GM19099 (cell line): ENCODE measurements around the gene AGPAT1.

Source experiments
- POLR2A ChIP-seq: IDR thresholded peaks from 3 replicates; pipeline ENCODE4 v1.6.1; 2011; ENCODE audit warnings: low read depth; ENCODE audit not compliant: insufficient read length; ENCODE audit errors: extremely low read depth

AGPAT1 gene

DNA sequence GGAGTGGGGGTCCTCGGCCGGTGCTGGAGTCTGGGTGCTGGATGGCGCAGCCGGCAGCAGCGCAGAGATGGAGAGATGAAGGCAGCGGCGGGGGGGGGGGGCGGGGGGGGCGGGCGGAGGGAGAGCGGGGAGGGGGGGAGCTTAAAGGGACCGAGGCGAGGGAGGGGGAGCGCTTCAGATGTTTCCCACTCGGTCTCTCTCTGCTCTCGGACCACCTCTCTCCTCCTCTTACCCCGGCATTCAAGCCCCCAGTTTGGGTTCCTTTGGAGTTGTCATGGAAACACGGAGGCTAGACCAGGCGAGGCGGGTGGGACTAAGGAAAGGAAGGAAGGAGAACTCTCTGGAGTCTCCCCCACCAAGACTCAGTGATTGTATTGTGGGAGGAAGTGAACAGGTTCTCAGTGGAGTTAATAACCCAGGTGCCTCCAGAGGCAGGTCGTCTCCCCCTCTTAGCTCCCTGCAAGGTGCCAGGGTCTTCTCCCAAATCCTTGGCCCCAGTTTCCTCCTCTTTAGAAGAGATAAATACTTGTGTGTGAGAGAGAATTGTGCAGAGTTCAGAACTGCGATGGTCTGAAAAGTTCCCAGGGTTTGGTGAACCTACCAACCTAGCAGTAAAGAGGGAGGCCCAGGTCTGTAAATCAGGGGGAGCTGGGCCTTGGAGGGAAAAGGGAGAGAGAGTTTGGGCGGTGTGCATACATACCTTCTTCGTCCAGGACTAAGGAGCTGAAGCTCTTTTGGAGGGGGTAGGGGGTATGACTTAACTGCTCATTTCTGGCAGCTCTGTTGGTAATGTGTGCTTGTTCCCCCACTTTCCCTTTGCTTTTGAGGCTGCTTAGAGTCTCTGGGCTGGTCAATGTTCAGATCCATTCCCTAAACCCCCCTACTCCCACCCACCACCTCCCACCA, 23.8 kb downstream of the AGPAT1 start, which contains the start of gene PRRT1:
Gene PRRT1, minus strand, starts transcription at position 77 of the 906 bp plus-strand sequence. CDS start 112 bp downstream, outside the sequence.
- TF ChIP-seq POLR2A = no peak

DNA sequence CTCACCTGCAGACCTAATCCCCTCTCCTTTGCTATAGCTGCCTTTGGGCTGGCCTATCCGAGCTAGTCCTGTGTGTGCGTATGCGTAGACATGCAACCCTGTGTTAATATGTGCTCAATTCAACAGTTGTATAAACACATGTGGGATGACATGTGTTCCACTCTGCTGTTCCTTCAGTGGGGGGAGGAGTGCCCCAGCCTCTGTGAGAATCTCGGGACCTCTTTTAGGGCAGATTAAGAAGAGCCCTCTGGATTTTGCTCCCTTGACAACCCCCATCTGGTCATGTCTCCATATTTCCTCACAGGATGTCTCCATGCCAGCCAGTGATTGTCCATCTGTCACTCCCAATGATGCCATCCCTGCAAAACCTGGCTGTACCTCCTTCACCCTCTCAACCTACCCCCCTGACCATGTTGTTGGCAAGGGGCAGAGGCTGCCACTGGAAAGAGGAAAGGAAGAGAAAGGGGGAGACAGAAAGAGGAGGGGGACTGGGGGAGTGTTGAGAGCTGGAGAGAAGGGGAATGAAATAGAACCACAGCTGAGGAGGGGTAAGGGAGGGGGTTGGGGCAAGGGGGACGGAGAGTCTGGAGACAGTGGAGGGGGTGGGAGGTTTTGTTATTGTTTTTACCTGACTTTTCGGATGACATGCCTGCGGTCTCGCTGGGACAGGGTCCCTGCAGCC, 24.6 kb downstream of the AGPAT1 start:
- no peak for TF ChIP-seq POLR2A

DNA sequence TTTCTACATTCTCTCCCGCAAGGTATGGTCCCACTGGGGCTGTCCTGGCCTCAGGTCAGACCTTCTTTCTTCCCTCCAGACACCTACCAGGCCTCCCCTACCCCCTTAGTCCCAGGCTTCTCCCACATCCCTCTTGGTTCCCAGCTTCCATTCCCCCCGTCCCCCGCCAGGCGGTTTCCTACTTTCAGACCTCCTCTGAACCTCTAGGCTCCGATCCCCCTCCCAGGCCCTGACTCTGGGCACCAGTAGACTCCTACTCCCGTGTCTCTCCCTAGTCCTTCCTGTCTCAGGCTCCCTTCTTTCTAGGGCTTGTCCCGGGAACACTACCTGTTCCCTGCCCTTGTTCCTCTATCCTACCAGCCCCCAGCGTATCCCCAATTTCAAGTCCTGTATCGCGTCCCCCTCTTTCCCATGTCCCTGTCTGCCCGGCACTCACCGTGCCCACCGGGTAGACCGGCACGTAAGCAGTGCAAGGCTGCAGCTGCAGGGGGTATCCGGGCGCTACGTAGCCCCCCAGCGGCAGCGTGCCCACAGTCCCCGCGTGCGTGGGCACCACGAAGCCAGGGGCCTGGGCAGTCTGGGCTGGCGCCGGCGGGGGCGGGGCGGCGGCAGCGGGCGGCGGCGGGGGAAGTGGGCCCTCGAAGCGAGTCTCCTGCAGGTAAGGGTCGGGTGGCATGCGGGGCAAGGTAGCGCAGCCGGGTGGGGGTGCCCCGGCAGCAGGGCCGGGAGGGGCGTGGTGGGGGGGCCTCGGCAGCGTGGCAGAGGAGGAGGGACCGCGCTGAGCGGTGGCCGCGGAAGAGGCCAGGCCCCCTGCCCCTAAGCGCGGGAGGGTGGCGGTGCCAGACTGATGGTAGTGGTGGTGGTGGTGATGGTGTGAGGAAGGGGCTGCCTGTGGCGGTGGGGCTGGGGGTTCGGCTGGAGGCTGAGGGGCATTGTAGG, 25.7 kb downstream of the AGPAT1 start:
- no peak for TF ChIP-seq POLR2A

DNA sequence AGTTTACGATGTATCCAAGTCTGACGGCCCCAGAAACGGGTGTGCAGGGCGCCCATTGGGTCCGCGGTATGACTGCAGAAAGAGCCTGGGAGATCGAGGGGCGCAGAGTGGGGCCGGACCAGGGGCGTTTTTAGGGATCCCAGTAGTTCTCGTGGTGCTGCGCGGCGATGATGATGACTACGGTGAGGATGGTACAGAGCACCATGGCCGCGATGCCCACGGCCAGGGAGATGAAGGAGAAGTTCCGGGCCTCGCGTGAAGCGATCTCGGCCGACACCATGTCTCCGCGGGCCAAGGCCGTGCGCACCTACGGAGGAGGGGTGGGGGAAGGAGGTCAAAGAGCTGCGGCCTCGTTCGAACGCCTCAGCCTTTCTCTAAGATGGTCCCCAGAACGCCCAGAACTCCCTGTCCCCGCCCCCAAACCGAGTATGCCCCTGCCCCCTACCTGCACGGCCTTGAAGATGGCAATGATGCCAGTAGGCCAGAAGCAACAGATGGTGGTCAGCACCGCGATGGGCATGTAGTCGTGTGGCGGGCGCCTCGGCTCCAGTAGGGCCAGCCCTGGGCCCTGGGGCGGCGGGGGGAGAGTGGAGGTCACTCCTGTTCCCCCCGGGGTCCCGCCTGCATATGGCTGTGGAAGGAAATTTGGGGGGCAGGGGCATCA, 26.7 kb downstream of the AGPAT1 start:
- TF ChIP-seq POLR2A = no peak

DNA sequence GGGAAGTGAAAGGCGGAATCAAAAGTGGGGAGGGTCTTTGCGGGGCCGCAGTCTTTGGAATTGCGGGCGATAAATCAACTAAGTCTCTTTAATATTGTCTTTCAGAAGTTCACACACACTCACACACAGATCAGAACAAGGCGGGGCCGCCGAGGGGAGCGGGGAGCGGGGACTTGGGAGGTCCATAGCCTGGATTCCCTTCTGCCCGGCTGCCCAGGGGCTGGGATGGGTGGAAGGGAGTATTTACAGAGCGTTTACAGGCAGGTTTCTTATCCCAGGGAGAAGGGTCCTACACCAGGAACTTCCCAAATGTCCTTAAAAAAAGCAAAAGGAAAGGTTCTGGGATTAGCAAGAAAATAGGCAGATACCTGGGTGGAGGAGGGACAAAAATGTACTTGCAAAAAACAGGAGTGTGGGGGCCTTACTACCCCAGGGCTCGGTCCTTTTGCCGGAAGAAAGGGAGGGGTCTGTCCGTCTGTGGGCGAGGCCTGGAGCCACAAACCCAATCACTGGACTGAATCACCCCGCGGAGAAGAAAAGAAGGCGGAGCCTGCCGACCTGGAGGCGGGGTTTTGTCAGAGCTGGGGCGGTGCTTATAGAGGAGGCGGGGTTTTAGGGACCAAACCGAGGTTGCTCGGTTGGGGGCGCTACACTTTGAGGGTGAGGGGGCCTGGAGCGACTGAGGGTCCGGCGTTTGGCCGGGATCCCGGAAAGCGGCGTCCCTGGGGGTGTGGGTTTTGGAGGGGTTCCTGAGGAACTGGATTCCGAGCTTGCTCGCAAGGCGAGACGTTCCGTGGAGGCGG, 27.4 kb downstream of the AGPAT1 start:
- no peak for TF ChIP-seq POLR2A

DNA sequence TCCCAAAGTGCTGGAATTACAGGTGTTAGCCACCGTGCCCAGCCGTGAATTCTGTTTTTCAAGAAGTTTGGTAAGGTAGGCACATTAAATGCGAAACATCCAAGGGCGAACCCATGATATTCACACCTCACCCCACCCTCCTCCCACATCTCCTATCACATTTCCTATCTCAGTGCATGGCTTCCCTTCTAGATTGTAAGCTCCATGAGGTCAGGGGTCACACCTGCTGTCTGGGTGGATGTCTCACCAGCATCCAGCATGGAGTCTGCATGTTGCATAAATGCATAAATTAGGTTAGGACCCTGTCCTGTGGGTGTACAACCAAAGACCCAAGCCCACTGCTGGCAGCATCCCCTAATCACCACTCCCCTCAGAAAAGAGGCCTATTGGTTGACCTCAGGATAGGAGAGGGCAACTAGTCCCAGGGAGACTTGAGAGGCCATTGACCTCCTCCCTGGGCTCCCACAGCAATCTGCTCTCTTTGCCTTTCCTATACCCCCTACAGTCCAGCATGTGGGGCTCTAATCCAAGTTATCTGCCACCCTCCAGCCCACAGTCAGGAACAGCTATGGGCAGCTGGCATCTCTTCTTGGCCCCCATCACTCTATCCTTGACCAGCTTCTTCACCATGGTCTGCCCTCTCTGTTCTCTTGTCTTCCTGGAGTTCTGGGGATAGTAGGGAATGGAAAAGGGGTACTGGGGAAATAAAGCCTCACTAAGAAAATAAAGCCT, 28.3 kb downstream of the AGPAT1 start:
- no peak for TF ChIP-seq POLR2A

DNA sequence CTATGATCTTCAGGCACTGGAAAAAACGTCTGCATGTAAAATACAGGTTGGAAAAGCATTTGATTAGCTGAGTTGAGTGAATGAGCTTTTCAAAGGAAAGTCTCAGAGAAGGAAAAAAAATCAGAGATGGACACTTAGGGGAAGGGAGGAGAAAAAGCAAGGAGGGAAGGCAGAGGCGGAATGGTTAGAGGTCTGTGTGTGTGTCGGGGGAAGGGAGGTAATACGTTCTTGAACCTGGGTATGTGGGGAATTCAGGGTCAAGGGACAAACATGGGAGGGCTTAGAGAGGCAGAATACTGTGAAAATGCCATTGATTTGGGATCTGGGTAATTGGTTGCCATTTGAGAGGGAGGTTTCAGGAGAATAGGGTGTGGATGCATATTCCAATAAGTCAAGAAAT, 29.2 kb downstream of the AGPAT1 start:
- no peak for TF ChIP-seq POLR2A

DNA sequence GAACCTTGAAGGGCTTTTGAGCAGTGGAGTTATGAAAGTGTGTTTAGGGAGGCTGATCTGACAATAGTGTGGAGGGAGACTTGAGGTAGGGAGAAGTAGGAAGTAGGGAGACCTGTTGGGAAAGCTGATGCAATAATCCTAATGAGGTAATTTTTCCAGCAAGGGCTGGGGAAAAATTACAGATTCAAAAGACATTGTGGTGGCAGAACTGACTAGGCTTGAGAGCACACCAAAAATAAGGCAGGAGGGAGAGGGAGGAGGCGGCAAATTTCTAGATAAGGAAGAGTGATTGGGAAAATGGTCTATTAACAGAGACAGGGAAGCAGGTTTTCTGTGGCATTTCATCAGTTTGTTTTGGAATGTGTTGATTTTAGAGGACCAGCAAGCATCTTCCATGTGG, 29.6 kb downstream of the AGPAT1 start:
- TF ChIP-seq POLR2A = no peak

DNA sequence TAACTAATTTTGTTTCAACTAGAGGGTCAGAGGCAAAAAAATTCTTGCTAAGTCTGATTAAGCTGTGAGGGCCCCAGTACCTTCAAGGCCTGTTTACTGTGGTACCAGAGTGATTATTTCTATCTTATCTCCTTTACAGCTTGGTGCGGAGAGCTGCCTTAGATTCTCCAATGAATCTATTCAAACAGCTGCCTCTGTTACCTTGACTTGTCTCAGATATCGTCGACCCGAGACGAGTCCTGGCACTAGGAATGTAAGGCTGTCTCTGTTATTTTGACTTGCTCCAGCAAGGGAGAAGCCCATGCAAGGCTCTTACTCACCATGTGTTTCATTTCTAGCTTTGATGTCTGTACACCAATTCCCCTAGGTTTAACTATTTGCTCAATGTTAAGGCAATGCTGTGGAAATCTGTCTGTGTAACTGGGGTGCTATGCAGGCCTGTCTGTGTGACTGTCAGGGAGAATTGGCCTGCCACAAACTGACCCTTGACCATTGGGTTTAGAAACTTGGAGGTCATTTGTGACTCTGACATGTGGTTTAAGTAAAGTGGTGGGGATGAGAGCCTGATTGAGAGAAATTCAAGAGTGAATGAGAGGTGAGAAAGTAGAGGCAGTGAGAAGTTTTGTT, 35.4 kb downstream of the AGPAT1 start:
- TF ChIP-seq POLR2A = no peak

DNA sequence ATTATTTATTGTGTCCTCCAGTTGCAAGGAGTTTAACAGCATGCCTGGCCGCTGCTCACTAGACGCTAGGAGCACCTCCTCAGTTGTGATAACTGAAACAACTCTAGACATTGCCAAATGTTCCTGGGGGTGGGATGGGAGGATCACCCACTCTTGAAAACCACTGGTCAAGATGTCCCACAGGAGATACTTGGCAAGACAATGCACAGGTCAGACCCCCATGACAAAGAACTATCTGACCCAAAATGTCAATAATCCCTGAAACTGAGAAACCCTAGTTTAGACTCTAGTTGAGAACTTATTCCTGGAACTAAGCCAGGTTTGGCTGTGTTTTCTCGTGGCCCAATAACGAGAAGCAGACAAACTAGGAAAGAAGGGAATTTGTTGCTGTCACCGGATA, 36.3 kb downstream of the AGPAT1 start:
- no peak for TF ChIP-seq POLR2A

DNA sequence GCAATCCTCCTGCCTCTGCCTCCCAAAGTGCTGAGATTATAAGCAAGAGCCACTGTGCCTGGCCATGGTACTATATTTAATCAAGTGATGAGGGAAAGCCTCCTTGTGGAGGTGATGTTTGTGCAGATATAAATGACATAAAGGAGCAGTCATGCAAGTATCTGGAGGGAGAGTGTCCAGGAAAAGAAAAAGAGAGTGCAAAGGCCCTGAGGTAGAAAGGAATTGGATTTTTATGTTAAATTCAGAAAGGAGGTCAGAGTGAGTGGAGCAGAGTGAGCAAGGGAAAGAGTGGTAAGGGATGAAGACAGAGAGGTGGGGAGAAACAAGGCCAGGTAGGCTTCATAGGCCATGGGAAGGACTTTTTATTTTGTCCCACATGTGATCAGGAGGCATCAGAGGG, 38.4 kb downstream of the AGPAT1 start:
- TF ChIP-seq POLR2A = no peak

DNA sequence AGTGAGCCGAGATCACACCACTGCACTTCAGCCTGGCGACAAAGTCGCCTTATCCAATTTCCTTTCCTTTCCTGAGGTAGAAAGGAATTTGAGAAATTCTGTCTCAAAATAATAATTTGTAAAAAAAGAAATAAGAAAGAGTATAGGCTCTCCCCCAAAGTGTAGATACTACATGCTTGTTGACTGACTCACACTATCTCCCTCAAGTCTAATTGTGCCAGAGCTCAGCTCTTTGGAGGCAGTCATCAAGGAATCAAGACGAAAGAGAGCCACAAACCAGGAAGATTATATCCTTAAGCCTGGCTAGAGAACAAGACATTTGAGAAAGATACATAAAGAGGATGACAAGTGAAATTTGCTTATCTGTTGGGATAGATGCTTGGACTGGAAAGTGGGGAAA, 42.1 kb downstream of the AGPAT1 start:
- no peak for TF ChIP-seq POLR2A

DNA sequence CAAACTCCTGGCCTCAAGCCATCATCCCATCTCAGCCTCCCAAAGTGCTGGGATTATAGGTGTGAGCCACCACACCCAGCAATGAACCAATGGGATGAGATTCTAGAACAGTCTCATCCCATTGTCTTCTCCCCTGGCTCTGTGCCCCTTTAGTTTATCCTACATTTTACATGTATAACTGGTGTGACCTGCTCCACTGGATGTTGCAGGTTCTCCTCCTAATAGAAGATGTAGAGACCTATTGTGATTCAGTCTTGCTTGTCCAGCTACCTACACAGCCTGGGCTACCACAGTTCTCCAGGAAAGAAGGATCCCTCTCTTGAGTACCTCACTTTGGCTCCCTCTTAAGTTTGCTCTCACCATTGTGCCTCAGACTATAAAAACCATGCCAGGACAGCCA, 43.8 kb downstream of the AGPAT1 start:
- TF ChIP-seq POLR2A = no peak
